Activated naive CD4-positive, alpha-beta T cell (primary cell): ENCODE results near the gene SEH1L.
"Not testable (repeated sequence)": the region's sequence is repeated elsewhere in the genome, so short reads cannot be mapped to it uniquely, and the experiment has no call there.

ENCODE experiments used
- DNase-seq, 4 experiments: peaks; one replicate each; lab custom pipeline; 2025; lab: John Stamatoyannopoulos, UW

Gene SEH1L

DNA sequence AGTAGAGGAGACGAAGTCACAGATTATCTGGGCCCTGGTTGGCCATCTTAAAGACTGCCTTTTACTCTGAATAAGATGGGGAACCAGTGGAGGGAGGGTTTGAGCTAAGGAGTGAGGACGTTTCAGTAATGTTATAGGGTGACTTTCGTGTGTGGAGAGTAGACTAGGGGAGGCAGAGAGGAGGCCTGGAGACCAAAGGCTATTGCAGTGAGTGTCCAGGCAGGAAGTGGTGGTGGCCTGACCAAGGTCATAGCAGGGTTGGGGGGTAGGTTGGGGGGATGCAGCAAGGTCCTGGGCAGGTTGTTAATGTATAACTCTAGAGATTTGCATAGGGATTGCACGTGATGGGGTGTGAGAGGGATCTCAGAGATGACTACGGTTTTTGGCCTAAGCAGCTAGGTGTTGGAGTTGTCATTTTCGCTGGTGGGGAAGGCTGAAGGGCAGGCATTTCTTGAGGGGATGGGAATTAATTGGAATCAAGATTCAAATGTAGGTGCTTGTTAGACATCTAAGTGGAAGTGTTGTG is 48.2 kb downstream of the SEH1L start:
- no peak for DNase-seq

DNA sequence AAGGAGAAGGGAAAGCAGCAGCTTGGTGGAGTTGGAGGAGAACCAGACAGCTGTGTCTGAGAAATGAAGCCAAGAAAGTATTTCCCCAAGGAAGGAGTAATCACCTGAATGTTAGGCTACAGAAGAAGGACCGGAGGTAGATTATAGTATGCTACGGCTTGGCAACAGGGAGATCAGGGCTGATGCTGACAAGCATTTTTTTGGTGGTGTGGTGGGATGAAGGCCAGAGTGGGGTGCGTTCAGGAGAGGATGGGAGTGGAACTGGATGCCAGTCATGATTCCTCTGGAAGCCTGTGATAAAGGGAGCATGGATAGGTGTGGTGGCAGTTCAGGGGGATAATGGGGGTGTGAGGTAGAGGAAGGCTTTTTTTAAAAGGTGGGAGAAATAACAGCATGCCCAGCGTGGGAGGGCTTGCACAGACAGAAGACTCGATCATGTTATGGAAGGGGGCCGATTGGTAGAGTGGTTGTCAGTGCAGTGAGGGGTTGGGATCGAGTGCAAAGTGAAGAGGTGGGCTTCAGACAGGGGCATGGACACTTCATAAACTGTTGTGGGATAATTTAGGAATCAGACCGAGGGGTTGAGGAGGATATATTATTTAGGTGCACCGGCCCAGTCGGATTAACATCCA is 49.0 kb downstream of the SEH1L start:
- DNase-seq: no peak

DNA sequence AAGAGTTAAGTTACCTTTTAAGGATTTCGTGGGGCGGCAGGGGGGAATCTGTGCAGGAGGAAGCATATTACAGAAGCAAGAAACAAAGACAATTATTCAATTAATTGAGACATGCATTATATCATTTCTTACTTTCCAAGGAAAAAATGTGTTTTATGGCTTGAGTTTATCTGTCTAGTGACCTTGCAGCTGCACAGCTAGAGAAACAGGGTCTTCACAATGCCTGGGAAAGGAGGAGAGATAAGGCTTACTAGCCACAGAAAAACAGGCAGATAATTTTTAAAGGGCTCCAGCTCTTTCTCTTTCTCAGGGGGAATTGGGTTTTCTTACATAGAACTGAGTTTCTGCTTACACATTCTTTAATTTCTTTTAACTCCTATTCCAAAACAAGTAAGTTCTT is 49.5 kb downstream of the SEH1L start:
- not testable (repeated sequence) for DNase-seq

DNA sequence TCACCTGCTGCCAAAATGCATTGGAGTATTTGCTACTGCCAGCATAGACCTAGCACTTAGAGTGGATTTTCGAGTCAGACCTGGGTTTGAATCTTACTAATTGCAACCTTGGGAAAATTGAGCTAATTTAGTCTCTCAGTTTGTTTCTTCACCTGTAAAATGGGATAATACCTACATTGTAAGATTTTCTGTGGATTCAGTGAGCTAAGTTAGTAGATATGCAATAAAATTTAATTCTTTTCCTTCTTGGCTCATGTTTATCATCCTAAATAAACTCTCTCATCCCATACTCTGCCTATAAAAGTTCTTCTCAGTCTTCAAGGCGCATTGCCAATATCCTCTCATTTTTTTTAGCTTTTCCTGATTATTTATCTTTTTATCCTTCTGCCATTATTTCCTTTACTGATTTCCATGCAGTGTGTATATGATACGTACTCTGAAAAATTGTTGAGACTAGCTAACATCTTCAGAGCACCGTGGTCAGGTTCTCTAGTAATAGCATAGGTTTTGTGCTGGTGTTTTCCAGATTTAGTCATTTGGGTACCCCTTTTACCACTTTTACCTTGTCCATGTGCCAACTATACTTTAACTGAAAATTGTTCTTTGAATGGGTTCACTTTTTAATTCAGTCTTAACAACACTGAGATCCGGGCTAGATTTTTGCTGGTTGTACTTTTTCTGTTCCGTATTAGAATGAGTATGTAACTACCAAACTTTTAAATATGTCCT is 50.7 kb downstream of the SEH1L start:
- no peak for DNase-seq

DNA sequence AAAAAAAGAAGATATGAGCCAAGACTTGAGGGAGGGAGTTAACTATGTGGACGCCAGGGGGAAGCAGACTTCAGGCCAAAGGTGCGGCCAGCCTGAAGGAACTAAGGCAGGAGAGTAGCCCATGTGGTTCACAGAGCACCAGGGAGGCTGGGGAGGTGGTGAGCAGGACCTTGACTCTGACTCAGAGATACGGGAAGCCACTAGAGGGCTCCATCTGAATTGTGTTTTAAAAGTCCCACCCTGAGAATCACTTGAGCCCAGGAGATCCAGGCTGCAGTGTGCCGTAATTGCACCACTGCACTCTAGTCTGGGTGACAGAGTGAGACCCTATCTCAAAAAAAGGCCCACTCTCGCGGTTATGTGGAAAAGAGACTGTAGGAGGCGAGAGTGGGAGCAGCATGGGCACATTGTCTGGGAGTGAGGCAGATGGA is 55.7 kb downstream of the SEH1L start:
- DNase-seq: no peak

DNA sequence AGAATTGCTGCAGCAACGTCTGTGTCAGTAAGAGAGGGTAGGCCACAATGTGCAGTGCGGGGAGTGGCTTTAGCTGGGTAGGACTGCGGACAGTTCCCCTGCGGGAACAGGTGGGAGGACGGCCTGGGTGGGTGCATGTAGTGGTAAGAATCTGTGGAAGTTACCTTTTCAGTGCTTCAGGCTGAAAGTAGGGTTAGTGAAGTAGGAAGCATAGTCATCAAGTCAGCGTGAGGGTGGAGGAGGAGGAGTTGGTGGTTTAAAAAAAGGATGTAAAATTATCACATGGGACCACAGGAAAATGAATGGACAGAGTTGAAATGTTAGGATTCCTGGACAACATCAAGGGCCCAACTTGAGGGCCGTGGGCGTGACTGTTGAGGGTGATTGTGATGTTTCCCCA is 56.6 kb downstream of the SEH1L start:
- DNase-seq: no peak

DNA sequence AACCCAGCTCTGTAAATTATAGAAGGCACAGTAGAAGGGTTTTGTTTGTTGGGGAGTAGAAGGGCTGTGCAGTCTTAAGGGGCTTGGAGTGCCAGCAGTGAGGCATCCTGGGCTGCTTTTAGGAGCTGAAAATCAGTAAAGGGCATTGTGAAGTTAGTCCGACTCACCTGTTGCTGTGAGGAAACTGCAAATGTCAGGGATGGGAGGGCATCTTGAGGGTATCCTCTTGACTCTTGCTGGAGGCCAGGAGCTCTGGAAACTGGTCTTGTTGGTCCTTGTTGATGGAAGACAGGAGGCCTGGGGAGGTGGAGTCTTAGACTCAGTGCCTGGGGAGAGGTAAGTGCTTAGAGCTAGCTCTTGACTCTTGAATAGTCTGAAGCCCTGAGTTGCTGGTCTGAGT is 57.5 kb downstream of the SEH1L start:
- no peak for DNase-seq

DNA sequence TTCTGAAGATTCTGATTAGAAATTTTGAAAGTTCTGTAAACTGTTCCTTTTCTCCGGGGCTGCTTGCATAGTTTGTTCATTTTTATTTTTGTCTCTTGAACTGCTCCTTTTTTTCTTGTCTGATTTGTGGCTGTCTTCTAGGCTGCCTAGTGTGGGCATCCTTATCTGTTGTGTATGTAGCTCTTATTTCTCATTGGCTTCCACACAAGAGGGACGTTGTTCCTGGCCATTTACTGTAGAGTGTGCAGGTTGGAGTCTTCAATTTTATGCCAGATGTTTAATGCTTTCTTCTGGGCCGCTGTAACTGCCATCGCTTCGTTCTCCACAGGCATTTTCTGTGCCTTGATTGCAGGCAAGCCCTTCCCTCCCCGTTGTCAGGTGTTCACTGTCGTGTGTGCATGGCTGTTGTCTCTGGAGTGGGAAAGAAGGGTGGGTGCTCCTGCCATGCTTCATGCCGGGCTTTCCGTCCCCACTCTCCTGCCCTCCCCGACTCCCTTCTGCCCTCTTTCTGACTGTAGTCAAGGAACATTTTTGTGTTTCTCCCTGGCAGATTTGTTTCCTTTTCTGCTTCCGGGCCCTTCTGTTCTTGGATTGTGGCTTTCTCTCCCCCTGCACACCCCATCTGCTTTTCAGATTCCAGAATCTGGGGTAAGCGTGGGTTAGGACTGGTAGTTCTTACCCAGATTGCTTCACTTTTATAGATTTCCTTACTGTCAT is 58.9 kb downstream of the SEH1L start:
- DNase-seq: no peak

DNA sequence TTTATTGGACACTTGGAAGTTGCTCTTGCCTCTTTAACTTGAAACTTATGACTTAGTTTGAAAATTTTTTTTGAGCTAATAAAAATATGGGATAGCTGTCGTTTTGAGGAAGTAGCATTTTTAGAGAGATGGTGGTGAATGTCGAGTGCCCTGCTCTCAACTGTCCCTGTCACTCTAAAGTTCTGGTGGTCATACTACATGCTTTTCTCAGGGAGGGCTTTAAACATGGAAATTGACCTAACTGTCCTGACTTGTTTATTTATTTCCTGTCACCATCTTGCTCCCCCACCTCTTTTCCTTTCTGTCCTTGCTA is 59.4 kb downstream of the SEH1L start:
- no peak for DNase-seq

DNA sequence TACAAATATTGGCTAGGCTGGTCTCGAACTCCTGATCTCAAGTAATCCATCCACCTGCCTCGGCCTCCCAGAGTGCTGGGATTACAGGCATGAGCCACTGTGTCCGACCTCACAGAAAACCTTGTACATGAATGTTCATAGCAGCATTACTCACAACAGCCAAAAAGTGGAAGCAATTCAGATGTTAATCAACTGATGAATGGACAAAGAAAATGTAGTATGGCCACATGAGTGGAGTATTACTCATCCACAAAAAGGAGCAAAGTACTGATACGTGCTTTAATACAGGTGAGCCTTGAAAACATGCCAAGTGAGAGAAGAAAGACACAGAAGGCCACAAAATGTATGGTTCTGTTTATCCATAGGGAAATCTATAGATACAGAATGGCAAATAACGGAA is 63.9 kb downstream of the SEH1L start:
- DNase-seq: no peak

DNA sequence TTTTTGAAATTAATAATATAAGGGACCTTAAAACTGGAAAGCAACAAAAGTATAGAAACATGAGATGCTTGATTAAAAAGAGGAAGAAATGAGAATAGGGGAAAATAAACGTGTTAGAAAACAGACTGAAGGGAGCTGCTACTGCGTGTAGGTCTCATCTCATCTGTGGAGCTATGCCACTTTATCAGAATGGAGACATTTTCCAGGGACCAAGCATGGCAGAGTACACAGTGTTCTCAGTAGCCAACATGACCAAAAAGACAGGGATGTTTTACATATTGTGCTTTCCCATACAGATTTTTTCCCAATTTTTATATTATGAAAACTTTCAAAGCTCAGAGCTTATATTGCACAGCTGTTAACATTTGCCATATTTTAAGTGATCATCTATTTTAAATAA is 66.4 kb downstream of the SEH1L start:
- no peak for DNase-seq

DNA sequence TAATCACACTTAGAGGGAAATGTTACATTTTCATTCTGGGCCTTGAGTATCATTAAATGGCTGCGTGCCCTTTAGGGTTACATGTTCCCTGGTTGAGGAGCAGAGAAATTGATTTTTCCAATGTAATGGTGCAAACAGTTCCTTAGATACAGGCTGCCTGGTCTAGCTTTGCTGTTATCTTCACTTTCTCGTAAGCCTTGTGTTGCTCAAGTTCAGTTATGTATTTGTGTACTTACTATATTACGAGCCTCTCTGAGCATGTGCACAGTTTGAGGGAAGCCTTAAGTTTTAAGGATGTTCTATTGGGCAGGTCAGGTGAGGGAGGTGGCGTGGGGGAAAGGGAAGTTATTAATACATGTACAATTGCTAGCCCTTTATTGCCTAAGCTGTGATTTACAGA is 67.0 kb downstream of the SEH1L start:
- no peak for DNase-seq

DNA sequence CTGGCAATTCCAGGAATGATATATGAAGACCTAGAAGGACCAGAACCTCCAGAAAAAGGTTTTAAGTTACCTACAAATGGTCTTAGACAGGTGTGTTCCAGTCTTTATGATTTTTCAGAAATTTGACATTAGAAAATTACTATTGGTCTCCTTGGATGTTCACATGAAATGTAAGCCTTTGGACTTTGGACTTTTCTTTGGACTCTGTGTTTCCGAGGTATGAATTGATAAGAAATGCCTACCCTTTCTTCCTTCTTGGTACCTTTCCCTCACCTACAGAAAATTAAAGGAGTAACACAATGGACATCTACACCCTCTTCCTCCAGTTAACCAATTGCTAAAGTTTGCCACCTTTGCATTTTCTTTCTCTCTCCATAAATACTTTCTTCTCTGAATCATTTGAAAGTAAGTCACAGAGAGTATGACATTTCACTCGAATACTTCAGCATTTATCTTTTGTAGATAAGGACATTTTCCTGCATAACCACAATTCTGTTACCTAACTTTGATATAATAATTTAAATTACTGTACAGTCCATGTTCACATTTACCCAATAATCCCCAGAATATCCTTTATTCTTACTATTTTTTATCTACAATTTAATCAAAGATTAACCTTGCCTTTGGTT is 69.5 kb downstream of the SEH1L start:
- DNase-seq: no peak

DNA sequence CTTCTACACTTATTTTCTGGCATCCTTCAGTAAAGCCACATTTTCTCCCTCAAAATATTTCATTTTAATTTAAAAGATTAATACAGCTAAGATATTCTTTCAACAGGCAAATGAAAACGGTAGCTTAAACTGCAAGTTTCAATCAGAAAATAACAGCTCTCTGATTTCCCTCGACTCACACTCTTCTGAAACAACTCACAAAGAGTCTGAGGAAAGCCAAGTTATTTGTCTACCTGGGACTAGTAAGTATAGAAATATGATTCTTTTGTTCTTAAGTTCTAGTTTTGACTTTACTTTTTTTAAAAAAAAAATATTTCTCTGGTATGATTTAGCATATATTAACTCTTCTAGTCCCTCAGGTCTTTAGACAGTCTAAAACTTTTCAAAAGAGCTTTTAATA is 70.6 kb downstream of the SEH1L start:
- DNase-seq: no peak

DNA sequence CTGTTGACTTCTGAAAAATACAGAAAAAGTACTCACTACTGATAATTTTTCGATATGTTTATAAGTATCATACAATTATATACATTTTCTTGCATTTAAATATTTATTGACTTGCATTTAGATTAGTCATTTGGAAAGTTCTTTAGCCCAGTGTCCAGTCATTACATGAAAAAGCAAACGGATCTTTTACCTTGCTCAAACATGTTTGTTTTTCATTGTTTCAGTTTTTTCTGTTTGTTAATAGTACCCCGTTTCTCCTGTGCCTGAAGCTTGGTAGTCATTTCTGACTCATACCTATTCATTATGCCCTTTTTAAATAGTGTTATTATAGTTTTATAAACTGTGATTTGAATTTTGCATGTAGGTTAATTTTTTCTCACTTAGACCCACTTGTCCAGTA is 71.5 kb downstream of the SEH1L start:
- no peak for DNase-seq

DNA sequence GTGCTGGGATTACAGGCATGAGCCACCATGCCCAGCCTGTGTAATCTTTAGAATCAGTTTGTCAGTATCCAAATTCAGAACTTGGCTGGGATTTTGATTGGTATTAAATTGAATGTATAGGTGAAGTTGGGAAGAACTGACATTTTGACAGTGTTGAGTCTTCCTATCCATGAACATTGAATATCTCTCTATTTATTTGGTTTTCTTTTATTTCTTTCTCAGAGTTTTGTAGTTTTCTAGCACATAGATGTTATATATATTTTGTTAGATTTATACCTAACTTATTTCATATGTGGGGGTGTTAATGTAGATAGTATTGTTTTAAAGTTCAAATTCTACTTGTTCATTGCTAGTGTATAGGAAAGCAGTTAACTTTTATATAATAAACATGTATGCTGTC is 74.8 kb downstream of the SEH1L start:
- no peak for DNase-seq

DNA sequence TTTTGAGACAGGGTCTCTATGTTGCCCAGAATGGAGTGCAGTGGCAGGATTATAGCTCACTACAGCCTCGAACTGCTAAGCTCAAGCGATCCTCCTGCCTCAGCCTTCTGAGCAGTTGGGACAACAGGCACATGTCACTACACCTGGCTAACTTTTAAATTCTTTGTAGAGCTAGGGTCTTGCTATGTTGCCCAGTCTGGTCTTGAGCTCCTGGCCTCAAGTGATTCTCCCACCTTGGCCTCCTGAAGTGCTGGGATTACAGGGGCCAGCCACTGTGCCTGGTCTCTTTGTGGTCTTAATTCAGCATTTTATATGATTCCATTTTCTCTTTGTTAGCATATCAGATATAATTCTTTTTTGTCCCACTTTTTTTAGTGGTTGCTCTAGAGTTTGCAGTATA is 77.4 kb downstream of the SEH1L start:
- DNase-seq: no peak

DNA sequence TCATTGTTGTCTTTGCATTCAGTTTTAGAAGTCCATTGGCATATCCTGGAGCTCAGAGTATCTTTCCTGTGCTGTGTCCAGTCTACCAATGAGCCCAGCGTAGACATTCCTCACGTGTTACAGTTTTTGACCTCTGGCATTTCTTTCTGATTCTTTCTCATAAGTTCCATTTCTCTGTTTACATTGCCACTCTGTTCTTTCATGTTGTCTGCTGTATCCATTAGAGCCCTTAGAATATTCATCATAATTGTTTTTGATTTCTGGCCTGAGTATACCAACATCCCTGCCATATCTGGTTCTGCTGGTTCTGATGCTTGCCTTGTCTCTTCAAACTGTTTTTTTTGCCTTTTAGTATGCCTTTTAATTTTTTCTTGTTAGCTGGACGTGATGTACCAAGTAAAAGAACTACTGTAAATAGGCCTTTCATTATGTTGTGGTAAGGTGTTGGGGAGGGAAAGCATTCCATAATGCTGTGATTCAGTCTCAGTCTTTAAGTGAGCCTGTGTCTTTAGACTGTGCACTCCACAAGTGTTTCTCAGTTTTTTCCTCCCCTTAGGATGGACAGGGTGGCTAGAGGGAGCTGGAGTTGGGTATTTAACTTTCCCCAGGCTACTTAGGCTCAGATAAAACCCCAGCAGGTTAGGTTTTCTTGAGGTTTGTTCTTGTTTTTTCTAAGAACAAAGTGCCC is 78.9 kb downstream of the SEH1L start:
- no peak for DNase-seq

DNA sequence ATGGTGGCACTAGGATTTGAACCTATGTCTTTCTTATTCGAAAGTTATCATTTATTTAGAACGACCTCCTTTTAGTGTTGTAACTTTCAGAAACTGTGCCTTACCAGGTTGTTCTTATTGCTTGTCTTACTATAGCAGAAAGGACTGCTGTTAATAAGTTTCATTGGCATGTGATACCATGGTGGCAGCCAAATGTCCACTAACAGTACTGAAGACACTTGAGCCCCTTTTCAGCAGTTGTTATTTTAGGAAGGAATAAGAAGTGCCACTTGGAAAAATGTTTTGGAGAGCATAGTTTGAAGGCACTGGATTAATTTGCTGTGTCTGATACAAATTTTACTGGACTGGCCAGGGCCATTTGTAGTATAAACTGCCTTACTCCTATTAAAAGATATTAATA is 81.1 kb downstream of the SEH1L start:
- DNase-seq: no peak

DNA sequence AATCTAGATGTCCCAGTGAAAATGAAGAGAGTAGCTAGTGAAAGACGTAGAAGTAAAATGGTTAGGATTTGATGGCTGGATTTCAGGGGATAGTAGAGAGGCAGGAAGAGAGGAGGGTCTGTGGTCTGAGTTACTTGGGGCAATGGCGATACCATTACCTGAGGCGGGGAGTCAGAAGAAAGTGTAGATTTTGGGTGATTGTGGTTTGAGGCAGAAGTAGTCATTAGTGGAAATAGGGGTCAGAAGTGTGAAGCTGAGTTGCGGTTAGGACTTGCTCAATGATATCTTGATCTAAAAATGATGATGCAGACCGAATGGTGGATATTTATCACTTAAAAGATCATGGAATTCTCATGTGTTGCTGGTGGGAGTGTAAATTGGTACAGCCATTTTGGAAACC is 84.4 kb downstream of the SEH1L start:
- no peak for DNase-seq

DNA sequence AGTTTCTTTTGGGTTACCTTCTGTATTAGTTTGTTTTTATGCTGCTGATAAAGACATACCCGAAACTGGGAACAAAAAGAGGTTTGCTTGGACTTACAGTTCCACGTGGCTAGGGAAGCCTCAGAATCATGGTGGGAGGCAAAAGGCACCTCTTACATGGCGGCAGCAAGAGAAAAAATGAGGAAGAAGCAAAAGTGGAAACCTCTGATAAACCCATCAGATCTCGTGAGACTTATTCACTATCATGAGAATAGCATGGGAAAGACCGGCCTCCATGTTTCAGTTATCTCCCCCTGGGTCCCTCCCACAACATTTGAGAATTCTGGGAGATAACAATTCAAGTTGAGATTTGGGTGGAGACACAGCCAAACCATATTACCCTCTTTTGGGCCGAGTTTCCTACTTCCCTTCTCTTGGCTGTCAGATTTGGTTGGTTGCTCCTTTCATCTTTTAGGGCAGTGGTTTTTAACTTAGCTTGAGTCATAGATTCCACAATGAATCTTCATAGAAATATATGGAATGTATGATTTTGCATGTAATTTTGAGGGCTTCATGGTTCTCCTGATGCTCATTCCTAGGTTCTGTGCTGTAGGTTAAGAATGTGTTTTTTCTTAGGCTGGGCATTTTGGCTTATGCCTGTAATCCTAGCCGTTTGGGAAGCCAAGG is 87.6 kb downstream of the SEH1L start:
- no peak for DNase-seq
